ENCODE data around the gene POLK. TPM values are rescaled to one million over a fixed set of nuclear protein-coding genes. Genes with fewer than 3 reads are reported as not detected.

POLK gene
- total RNA-seq, 1 experiment from 2014 or later: 9.0 TPM

DNA sequence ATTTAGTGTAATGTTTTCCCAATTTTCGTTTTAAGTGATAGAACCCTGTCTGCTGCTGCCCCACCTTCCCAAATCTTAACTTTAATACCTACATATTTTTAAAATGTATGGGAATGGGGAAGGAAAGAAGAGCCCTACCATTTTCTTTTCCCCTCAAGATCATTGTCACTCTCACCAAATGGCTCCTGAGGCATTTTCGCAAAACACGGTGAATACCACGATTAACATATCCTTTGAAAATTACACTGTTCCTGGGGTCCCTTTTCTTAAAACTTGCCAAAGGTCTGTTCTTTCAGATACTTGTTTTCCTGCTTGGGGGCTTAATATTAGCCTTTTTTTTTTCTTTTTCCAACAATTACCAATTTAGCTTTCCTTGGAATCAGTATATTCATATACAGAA is 36.3 kb upstream of the POLK start:
- intact Hi-C loops (cut with micrococcal nuclease): no loop called here
- Histone ChIP-seq H3K9ac (ENCODE audit: low read length) (no peak overlapping the region), H4K20me1 (ENCODE audit: low read length) (no peaks in the 10 kb centered on the region), H3K79me2 (ENCODE audit: low read length) (peaks cover 30% of the 10 kb centered on the region), H2AFZ (ENCODE audit: low read length) (no peak overlapping the region), H3K27me3 (ENCODE audit: low read length) (no peaks in the 10 kb centered on the region), H3F3A (ENCODE audit: low read length, unreplicated experiment) (no peaks in the 10 kb centered on the region), H3K9me2 (replicated peaks; ENCODE audit: low read length) (no peaks in the 10 kb centered on the region), H3K27ac (ENCODE audit: low read length) (no peak overlapping the region), H3K4me3 (ENCODE audit: low read length) (no peak overlapping the region), H3K4me2 (ENCODE audit: low read length) (no peak overlapping the region), H3K9me3 (ENCODE audit: low read length) (0 out of 2 replicates have a peak, but pooled peaks cover 2% of the 10 kb centered on the region), H3K36me3 (ENCODE audit: low read depth, low read length) (no peaks in the 10 kb centered on the region; the same call in 1 of the 2 replicates), H3K4me1 (ENCODE audit: insufficient read depth, low read length) (no peaks in the 10 kb centered on the region)
- ATAC-seq: no peak
- no peak for DNase-seq
- POLR2A ChIA-PET (ENCODE audit: unreplicated experiment): no interaction called here
- TF ChIP-seq EZH2phosphoT487 (IDR thresholded peaks at IDR 0.05; ENCODE audit: borderline replicate concordance, low read length): no peak
- TF ChIP-seq, protein P1, sequence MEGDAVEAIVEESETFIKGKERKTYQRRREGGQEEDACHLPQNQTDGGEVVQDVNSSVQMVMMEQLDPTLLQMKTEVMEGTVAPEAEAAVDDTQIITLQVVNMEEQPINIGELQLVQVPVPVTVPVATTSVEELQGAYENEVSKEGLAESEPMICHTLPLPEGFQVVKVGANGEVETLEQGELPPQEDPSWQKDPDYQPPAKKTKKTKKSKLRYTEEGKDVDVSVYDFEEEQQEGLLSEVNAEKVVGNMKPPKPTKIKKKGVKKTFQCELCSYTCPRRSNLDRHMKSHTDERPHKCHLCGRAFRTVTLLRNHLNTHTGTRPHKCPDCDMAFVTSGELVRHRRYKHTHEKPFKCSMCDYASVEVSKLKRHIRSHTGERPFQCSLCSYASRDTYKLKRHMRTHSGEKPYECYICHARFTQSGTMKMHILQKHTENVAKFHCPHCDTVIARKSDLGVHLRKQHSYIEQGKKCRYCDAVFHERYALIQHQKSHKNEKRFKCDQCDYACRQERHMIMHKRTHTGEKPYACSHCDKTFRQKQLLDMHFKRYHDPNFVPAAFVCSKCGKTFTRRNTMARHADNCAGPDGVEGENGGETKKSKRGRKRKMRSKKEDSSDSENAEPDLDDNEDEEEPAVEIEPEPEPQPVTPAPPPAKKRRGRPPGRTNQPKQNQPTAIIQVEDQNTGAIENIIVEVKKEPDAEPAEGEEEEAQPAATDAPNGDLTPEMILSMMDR (conservative IDR thresholded peaks at IDR 0.05; ENCODE audit: low read depth, low read length): no peak
- no peak for TF ChIP-seq EZH2 (IDR thresholded peaks at IDR 0.05; ENCODE audit: low read length, unreplicated experiment)
- no TSS peak for BruUV-seq (replicated peaks)
- CTCF ChIA-PET: no interaction called here

DNA sequence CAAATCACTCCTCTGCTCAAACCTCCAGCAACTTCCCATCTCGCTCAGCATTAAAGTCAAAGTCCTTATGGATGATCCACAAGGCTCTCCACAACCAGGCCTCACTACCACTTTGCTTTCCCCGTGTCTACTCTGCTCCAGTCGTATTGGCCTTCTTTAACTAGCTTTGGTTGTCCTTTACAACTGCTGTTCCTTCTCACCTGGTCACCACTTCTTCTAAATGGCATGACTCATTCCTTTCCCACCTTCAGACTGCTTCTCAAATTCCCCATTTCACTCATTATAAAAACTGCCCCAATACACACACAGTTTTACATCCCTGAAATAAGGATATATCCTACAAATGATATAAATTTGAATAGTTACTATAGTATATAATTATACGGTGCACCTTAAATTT is 30.7 kb upstream of the POLK start:
- H3K9me2 ChIP-seq (replicated peaks; ENCODE audit: low read length): no peaks in the 10 kb centered on the region
- H4K20me1 ChIP-seq (ENCODE audit: low read length): no peaks in the 10 kb centered on the region
- no peaks in the 10 kb centered on the region for H3F3A ChIP-seq (ENCODE audit: low read length, unreplicated experiment)
- peaks cover 50% of the 10 kb centered on the region for H3K79me2 ChIP-seq (ENCODE audit: low read length)
- ChIA-PET POLR2A (ENCODE audit: unreplicated experiment) (no interaction called here), CTCF (no interaction called here)
- DNase-seq (no peak), ATAC-seq (no peak)
- H2AFZ ChIP-seq (ENCODE audit: low read length): no peak overlapping the region
- no peak overlapping the region for H3K4me3 ChIP-seq (ENCODE audit: low read length)
- TF ChIP-seq EZH2phosphoT487 (IDR thresholded peaks at IDR 0.05; ENCODE audit: borderline replicate concordance, low read length) (no peak), EZH2 (IDR thresholded peaks at IDR 0.05; ENCODE audit: low read length, unreplicated experiment) (no peak)
- TF ChIP-seq, protein P1 (conservative IDR thresholded peaks at IDR 0.05; ENCODE audit: low read depth, low read length): no peak
- no peak overlapping the region for H3K9ac ChIP-seq (ENCODE audit: low read length)
- H3K4me1 ChIP-seq (ENCODE audit: insufficient read depth, low read length): peaks cover 4% of the 10 kb centered on the region; the same call in 1 of the 2 replicates
- H3K27me3 ChIP-seq (ENCODE audit: low read length): no peaks in the 10 kb centered on the region
- intact Hi-C loops (cut with micrococcal nuclease): no loop called here
- no TSS peak for BruUV-seq (replicated peaks)
- no peaks in the 10 kb centered on the region for H3K36me3 ChIP-seq (ENCODE audit: low read depth, low read length)
- H3K4me2 ChIP-seq (ENCODE audit: low read length): no peak overlapping the region
- H3K9me3 ChIP-seq (ENCODE audit: low read length): no peaks in the 10 kb centered on the region
- H3K27ac ChIP-seq (ENCODE audit: low read length): no peak overlapping the region

DNA sequence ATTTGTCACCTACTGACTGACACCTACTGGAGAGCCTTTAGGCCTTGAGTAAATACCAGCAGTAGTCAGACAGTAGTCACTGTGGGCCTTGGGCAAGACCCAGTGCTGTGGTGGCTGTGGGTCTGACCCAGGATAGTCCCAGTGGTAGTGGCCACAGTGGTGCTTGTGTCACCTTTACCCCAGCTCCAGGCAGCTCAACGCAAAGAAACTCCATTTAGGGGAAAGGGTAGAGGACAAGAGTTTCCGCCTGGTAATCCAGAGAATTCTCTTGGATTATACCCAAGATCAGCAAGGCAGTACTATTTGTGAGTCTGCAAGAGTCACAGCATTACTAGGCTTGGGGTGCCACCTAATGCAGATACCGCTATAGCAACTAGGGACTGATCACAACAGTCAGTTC is 29.2 kb upstream of the POLK start:
- Histone ChIP-seq H3K9me3 (ENCODE audit: low read length) (no peaks in the 10 kb centered on the region), H3K9ac (ENCODE audit: low read length) (no peak overlapping the region), H3F3A (ENCODE audit: low read length, unreplicated experiment) (no peaks in the 10 kb centered on the region), H3K27me3 (ENCODE audit: low read length) (no peaks in the 10 kb centered on the region), H3K4me2 (ENCODE audit: low read length) (no peak overlapping the region), H3K36me3 (ENCODE audit: low read depth, low read length) (no peaks in the 10 kb centered on the region), H3K9me2 (replicated peaks; ENCODE audit: low read length) (no peaks in the 10 kb centered on the region), H4K20me1 (ENCODE audit: low read length) (no peaks in the 10 kb centered on the region), H2AFZ (ENCODE audit: low read length) (no peak overlapping the region), H3K4me3 (ENCODE audit: low read length) (no peak overlapping the region), H3K27ac (ENCODE audit: low read length) (no peak overlapping the region), H3K79me2 (ENCODE audit: low read length) (peaks cover 51% of the 10 kb centered on the region), H3K4me1 (ENCODE audit: insufficient read depth, low read length) (peaks cover 4% of the 10 kb centered on the region; the same call in 1 of the 2 replicates)
- DNase-seq (peak; percentile 36), ATAC-seq (no peak; the same call in 1 of the 2 replicates)
- TF ChIP-seq EZH2phosphoT487 (IDR thresholded peaks at IDR 0.05; ENCODE audit: borderline replicate concordance, low read length) (no peak), EZH2 (IDR thresholded peaks at IDR 0.05; ENCODE audit: low read length, unreplicated experiment) (no peak)
- TF ChIP-seq, protein P1 (conservative IDR thresholded peaks at IDR 0.05; ENCODE audit: low read depth, low read length): no peak
- ChIA-PET POLR2A (ENCODE audit: unreplicated experiment) (no interaction called here), CTCF (no interaction called here)
- intact Hi-C loops (cut with micrococcal nuclease): no loop called here
- no TSS peak for BruUV-seq (replicated peaks)
